GM23338 (cell line): Measurements from ENCODE around the gene TSHZ2. TPM values are rescaled to one million over a fixed set of nuclear protein-coding genes. Genes with fewer than 3 reads are reported as not detected.

Source experiments
- ATAC-seq: fragments of 200-7000 bp; cut with Tn5 transposase; 3 replicates; pipeline ENCODE4 v1.9.1; 2020
- DNase-seq: peaks from one replicate; pipeline ENCODE4 v3.0.0-alpha.2; 2015; ENCODE audit warnings: low spot score
- H2AFZ ChIP-seq: fragments of 200-600 bp; sonication (generic); 2 replicates; pipeline ENCODE4 v1.8.0; 2016; ENCODE audit warnings: antibody characterized with exemption, mild to moderate bottlenecking, moderate library complexity
- H3F3A ChIP-seq: fragments of 200-600 bp; sonication (generic); replicated peaks from 2 replicates; pipeline ENCODE4 v1.8.0; 2017; ENCODE audit warnings: antibody characterized with exemption, mixed run types, low read depth
- H3K27ac ChIP-seq: fragments of 200-600 bp; sonication (generic); 2 replicates; pipeline ENCODE4 v1.6.1; 2016; ENCODE audit warnings: low read depth
- H3K27me3 ChIP-seq: fragments of 200-600 bp; sonication (generic); 2 replicates; pipeline ENCODE4 v1.8.0; 2016; ENCODE audit warnings: mild to moderate bottlenecking, mixed run types, moderate library complexity; ENCODE audit not compliant: insufficient read depth
- H3K36me3 ChIP-seq: fragments of 200-600 bp; sonication (generic); 2 replicates; pipeline ENCODE4 v1.8.0; 2016; ENCODE audit warnings: mild to moderate bottlenecking; ENCODE audit not compliant: insufficient read depth
- H3K4me1 ChIP-seq: fragments of 200-600 bp; sonication (generic); 2 replicates; pipeline ENCODE4 v1.8.0; 2016; ENCODE audit warnings: mild to moderate bottlenecking, moderate library complexity; ENCODE audit not compliant: insufficient read depth
- H3K4me2 ChIP-seq: fragments of 200-600 bp; sonication (generic); 2 replicates; pipeline ENCODE4 v1.7.1; 2017; ENCODE audit warnings: mixed run types
- H3K4me3 ChIP-seq: fragments of 200-600 bp; sonication (generic); 2 replicates; pipeline ENCODE4 v1.6.1; 2016; ENCODE audit warnings: mixed run types
- H3K79me2 ChIP-seq: fragments of 200-600 bp; sonication (generic); replicated peaks from 2 replicates; pipeline ENCODE4 v1.8.0; 2017; ENCODE audit warnings: mild to moderate bottlenecking; ENCODE audit not compliant: insufficient read depth
- H3K9me2 ChIP-seq: fragments of 200-600 bp; sonication (generic); 2 replicates; pipeline ENCODE4 v1.8.0; 2017; ENCODE audit not compliant: insufficient read depth
- H4K20me1 ChIP-seq: fragments of 200-600 bp; sonication (generic); replicated peaks from 2 replicates; pipeline ENCODE4 v1.8.0; 2017; ENCODE audit warnings: mild to moderate bottlenecking; ENCODE audit not compliant: insufficient read depth
- H3K27ac Mint-ChIP-seq: 2 replicates; pipeline ENCODE4 v1.8.0; 2020; ENCODE audit warnings: inconsistent platforms, mild to moderate bottlenecking, moderate library complexity, mixed read lengths
- H3K27me3 Mint-ChIP-seq: 3 replicates; pipeline ENCODE4 v1.8.0; 2022; ENCODE audit warnings: low read depth, mild to moderate bottlenecking, moderate library complexity, mixed read lengths, inconsistent platforms; ENCODE audit not compliant: insufficient read depth, poor library complexity
- H3K36me3 Mint-ChIP-seq: 3 replicates; pipeline ENCODE4 v1.8.0; 2021; ENCODE audit warnings: low read depth, mild to moderate bottlenecking, inconsistent platforms, moderate library complexity, mixed read lengths
- H3K4me1 Mint-ChIP-seq: 3 replicates; pipeline ENCODE4 v1.8.0; 2020; ENCODE audit warnings: mild to moderate bottlenecking, inconsistent platforms, mixed read lengths
- H3K4me3 Mint-ChIP-seq: 3 replicates; pipeline ENCODE4 v1.8.0; 2021; ENCODE audit warnings: moderate library complexity, mild to moderate bottlenecking, inconsistent platforms, mixed read lengths
- H3K9me3 Mint-ChIP-seq: 3 replicates; pipeline ENCODE4 v1.8.0; 2020; ENCODE audit warnings: moderate library complexity, mild to moderate bottlenecking, inconsistent platforms, mixed read lengths
- CREB1 ChIP-seq: fragments of 250-450 bp; sonication (Bioruptor Pico); IDR thresholded peaks from 2 replicates; pipeline ENCODE4 v1.5.0; 2020; ENCODE audit warnings: low read depth, mild to moderate bottlenecking, moderate library complexity
- CTCF ChIP-seq, 2 experiments: fragments of 200-600 bp in 1 of 2; sonication (generic) in 1 of 2; conservative IDR thresholded peaks; 2 replicates each; pipeline versions ENCODE4 v1.5.1 to v1.6.1; 2016 to 2017; ENCODE audit warnings: antibody characterized with exemption in 2 of 2, low read depth in 2 of 2, mild to moderate bottlenecking in 2 of 2, moderate library complexity in 1 of 2
- ETS1 ChIP-seq: IDR thresholded peaks from 2 replicates; pipeline ENCODE4 v1.6.1; 2016; ENCODE audit warnings: antibody characterized with exemption
- EZH2 ChIP-seq: fragments of 200-600 bp; sonication (generic); IDR thresholded peaks from one replicate; pipeline ENCODE4 v1.8.0; 2017; ENCODE audit warnings: antibody characterized with exemption, mild to moderate bottlenecking, low read depth; ENCODE audit not compliant: unreplicated experiment
- EZH2phosphoT487 ChIP-seq: fragments of 200-600 bp; sonication (generic); IDR thresholded peaks from one replicate; pipeline ENCODE4 v1.8.1; 2018; ENCODE audit warnings: antibody characterized with exemption; ENCODE audit not compliant: unreplicated experiment
- JUNB ChIP-seq: IDR thresholded peaks from one replicate; pipeline ENCODE4 v1.6.1; 2016; ENCODE audit warnings: antibody characterized with exemption; ENCODE audit not compliant: unreplicated experiment
- NANOG ChIP-seq: IDR thresholded peaks from 2 replicates; pipeline ENCODE4 v1.6.1; 2016; ENCODE audit warnings: antibody characterized with exemption, borderline replicate concordance
- POLR2AphosphoS5 ChIP-seq: IDR thresholded peaks from 2 replicates; pipeline ENCODE4 v1.6.1; 2016; ENCODE audit warnings: antibody characterized with exemption, low read depth
- REST ChIP-seq: IDR thresholded peaks from one replicate; pipeline ENCODE4 v1.6.1; 2018; ENCODE audit warnings: antibody characterized with exemption; ENCODE audit not compliant: unreplicated experiment
- STAT1 ChIP-seq: IDR thresholded peaks from one replicate; pipeline ENCODE4 v1.6.1; 2016; ENCODE audit warnings: antibody characterized with exemption; ENCODE audit not compliant: unreplicated experiment
- ZNF114 ChIP-seq: fragments of 250-450 bp; sonication (Bioruptor Pico); IDR thresholded peaks from 2 replicates; pipeline ENCODE4 v1.5.0; 2020; ENCODE audit warnings: mild to moderate bottlenecking, moderate library complexity
- ZNF331 ChIP-seq: fragments of 250-450 bp; sonication (Bioruptor Pico); IDR thresholded peaks from 2 replicates; pipeline ENCODE4 v1.5.0; 2020; ENCODE audit warnings: low read depth, mild to moderate bottlenecking, moderate library complexity
- polyA plus RNA-seq: library from polyadenylated mRNA; unstranded; fragments of >200 nt; fragmentation: Nextera tagmentation; extraction: Ambion mirVana; gene quantifications from 2 replicates; pipeline ENCODE4 v1.2.1, GENCODE V29; 2016
- total RNA-seq: library from RNA; depleted of rRNA; stranded (reverse); fragments of >200 nt; shearing (Covaris generic); gene quantifications from 2 replicates; pipeline ENCODE4 v1.2.3, GENCODE V29; 2014
- TF ChIP-seq, protein P1 (sequence below): fragments of 250-450 bp; sonication (Bioruptor Pico); IDR thresholded peaks from 2 replicates; pipeline ENCODE4 v1.5.0; 2020; ENCODE audit warnings: mild to moderate bottlenecking, moderate library complexity

The TSHZ2 gene
- total and polyA plus RNA-seq, 2 experiments from 2014 or later: 0.49 to 1.3 TPM

DNA sequence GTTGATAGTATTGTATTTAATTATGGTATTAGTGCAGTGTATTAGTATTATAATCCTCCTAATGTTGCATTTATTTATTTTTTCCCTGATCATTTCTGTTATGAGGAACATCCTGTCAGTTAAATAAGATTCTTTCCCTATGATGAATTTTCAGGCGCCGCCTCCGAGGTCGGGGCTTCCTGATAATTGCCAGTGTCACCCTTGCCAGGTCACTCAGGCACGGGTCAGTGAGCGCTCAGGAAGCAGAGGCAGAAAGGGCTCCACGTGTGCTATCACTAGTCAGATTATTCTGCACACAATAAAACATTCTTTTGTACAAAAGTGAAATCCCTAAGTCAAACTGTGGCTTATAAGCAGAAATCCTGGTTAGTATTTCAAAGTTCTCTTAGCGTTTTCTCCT lies 64.8 kb downstream of the TSHZ2 start:
- Mint-ChIP-seq H3K36me3 (no peaks in the 10 kb centered on the region), H3K4me1 (peaks cover 2% of the 10 kb centered on the region; the same call in 2 of the 3 replicates), H3K27me3 (no peaks in the 10 kb centered on the region), H3K27ac (no peak overlapping the region), H3K4me3 (no peak overlapping the region), H3K9me3 (no peaks in the 10 kb centered on the region; the same call in 1 of the 3 replicates)
- no peak for TF ChIP-seq ZNF331
- no peak for TF ChIP-seq EZH2phosphoT487
- TF ChIP-seq POLR2AphosphoS5: no peak
- no peak for TF ChIP-seq CTCF (conservative IDR thresholded peaks at IDR 0.05; ENCODE audit: low read depth in 2 of 2)
- no peak for TF ChIP-seq NANOG
- no peak for TF ChIP-seq EZH2
- no peak for TF ChIP-seq ZNF114 (CRISPR knock-in tag)
- no peak for TF ChIP-seq JUNB
- TF ChIP-seq STAT1: no peak
- TF ChIP-seq, protein P1, sequence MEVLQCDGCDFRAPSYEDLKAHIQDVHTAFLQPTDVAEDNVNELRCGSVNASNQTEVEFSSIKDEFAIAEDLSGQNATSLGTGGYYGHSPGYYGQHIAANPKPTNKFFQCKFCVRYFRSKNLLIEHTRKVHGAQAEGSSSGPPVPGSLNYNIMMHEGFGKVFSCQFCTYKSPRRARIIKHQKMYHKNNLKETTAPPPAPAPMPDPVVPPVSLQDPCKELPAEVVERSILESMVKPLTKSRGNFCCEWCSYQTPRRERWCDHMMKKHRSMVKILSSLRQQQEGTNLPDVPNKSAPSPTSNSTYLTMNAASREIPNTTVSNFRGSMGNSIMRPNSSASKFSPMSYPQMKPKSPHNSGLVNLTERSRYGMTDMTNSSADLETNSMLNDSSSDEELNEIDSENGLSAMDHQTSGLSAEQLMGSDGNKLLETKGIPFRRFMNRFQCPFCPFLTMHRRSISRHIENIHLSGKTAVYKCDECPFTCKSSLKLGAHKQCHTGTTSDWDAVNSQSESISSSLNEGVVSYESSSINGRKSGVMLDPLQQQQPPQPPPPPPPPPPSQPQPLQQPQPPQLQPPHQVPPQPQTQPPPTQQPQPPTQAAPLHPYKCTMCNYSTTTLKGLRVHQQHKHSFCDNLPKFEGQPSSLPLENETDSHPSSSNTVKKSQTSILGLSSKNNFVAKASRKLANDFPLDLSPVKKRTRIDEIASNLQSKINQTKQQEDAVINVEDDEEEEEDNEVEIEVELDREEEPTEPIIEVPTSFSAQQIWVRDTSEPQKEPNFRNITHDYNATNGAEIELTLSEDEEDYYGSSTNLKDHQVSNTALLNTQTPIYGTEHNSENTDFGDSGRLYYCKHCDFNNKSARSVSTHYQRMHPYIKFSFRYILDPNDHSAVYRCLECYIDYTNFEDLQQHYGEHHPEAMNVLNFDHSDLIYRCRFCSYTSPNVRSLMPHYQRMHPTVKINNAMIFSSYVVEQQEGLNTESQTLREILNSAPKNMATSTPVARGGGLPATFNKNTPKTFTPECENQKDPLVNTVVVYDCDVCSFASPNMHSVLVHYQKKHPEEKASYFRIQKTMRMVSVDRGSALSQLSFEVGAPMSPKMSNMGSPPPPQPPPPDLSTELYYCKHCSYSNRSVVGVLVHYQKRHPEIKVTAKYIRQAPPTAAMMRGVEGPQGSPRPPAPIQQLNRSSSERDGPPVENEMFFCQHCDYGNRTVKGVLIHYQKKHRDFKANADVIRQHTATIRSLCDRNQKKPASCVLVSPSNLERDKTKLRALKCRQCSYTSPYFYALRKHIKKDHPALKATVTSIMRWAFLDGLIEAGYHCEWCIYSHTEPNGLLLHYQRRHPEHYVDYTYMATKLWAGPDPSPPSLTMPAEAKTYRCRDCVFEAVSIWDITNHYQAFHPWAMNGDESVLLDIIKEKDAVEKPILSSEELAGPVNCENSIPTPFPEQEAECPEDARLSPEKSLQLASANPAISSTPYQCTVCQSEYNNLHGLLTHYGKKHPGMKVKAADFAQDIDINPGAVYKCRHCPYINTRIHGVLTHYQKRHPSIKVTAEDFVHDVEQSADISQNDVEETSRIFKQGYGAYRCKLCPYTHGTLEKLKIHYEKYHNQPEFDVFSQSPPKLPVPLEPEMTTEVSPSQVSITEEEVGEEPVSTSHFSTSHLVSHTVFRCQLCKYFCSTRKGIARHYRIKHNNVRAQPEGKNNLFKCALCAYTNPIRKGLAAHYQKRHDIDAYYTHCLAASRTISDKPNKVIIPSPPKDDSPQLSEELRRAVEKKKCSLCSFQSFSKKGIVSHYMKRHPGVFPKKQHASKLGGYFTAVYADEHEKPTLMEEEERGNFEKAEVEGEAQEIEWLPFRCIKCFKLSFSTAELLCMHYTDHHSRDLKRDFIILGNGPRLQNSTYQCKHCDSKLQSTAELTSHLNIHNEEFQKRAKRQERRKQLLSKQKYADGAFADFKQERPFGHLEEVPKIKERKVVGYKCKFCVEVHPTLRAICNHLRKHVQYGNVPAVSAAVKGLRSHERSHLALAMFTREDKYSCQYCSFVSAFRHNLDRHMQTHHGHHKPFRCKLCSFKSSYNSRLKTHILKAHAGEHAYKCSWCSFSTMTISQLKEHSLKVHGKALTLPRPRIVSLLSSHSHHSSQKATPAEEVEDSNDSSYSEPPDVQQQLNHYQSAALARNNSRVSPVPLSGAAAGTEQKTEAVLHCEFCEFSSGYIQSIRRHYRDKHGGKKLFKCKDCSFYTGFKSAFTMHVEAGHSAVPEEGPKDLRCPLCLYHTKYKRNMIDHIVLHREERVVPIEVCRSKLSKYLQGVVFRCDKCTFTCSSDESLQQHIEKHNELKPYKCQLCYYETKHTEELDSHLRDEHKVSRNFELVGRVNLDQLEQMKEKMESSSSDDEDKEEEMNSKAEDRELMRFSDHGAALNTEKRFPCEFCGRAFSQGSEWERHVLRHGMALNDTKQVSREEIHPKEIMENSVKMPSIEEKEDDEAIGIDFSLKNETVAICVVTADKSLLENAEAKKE (CRISPR knock-in tag): no peak
- TF ChIP-seq CREB1 (CRISPR knock-in tag): no peak
- TF ChIP-seq ETS1: no peak
- TF ChIP-seq REST: no peak
- Histone ChIP-seq H3F3A (no peaks in the 10 kb centered on the region), H3K27ac (no peak overlapping the region), H3K4me3 (no peak overlapping the region), H3K4me2 (no peak overlapping the region), H2AFZ (no peak overlapping the region), H3K27me3 (no peaks in the 10 kb centered on the region), H4K20me1 (no peaks in the 10 kb centered on the region), H3K9me2 (no peaks in the 10 kb centered on the region), H3K79me2 (no peaks in the 10 kb centered on the region), H3K4me1 (no peaks in the 10 kb centered on the region), H3K36me3 (no peaks in the 10 kb centered on the region)
- ATAC-seq (no peak), DNase-seq (no peak)
